ENCODE results near the gene CEP128. TPM values are rescaled to one million over a fixed set of nuclear protein-coding genes. Genes with fewer than 3 reads are reported as not detected.

Gene CEP128
- total and polyA plus RNA-seq, 2 experiments from 2014 or later = 7.3 to 14.3 TPM

GRCh38 chr14:80692903-80693302 is 248.6 kb downstream of the CEP128 start:
- Histone ChIP-seq H3K27me3 (no peaks in the 10 kb centered on the region), H3K27ac (no peak overlapping the region), H3K4me1 (ENCODE audit: low read depth) (no peaks in the 10 kb centered on the region), H3K36me3 (no peaks in the 10 kb centered on the region), H3K4me3 (no peak overlapping the region), H3K9me3 (ENCODE audit: low read depth) (no peaks in the 10 kb centered on the region)
- TF ChIP-seq, protein P1, sequence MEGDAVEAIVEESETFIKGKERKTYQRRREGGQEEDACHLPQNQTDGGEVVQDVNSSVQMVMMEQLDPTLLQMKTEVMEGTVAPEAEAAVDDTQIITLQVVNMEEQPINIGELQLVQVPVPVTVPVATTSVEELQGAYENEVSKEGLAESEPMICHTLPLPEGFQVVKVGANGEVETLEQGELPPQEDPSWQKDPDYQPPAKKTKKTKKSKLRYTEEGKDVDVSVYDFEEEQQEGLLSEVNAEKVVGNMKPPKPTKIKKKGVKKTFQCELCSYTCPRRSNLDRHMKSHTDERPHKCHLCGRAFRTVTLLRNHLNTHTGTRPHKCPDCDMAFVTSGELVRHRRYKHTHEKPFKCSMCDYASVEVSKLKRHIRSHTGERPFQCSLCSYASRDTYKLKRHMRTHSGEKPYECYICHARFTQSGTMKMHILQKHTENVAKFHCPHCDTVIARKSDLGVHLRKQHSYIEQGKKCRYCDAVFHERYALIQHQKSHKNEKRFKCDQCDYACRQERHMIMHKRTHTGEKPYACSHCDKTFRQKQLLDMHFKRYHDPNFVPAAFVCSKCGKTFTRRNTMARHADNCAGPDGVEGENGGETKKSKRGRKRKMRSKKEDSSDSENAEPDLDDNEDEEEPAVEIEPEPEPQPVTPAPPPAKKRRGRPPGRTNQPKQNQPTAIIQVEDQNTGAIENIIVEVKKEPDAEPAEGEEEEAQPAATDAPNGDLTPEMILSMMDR (IDR thresholded peaks at IDR 0.05; ENCODE audit: low read depth, low read length) = no peak
- DNase-seq (ENCODE audit: low read depth in 1 of 2, low spot score in 1 of 2) = no peak

- no peak for DNase-seq (ENCODE audit: low read depth in 1 of 2, low spot score in 1 of 2)
- Histone ChIP-seq H3K9me3 (ENCODE audit: low read depth) (no peaks in the 10 kb centered on the region), H3K36me3 (no peaks in the 10 kb centered on the region), H3K4me1 (ENCODE audit: low read depth) (no peaks in the 10 kb centered on the region), H3K4me3 (no peak overlapping the region), H3K27ac (no peak overlapping the region), H3K27me3 (no peaks in the 10 kb centered on the region)
- TF ChIP-seq, protein P1 (IDR thresholded peaks at IDR 0.05; ENCODE audit: low read depth, low read length) = no peak
These were observed 259.9 kb downstream of the CEP128 start for GRCh38 chr14:80681651-80682050.

GRCh38 chr14:80679273-80679672 is 262.3 kb downstream of the CEP128 start:
- TF ChIP-seq, protein P1 (IDR thresholded peaks at IDR 0.05; ENCODE audit: low read depth, low read length) = no peak
- no peak overlapping the region for H3K4me3 ChIP-seq
- DNase-seq (ENCODE audit: low read depth in 1 of 2, low spot score in 1 of 2) = no peak
- H3K9me3 ChIP-seq (ENCODE audit: low read depth) = no peaks in the 10 kb centered on the region
- H3K36me3 ChIP-seq = no peaks in the 10 kb centered on the region
- no peak overlapping the region for H3K27ac ChIP-seq
- no peaks in the 10 kb centered on the region for H3K27me3 ChIP-seq
- H3K4me1 ChIP-seq (ENCODE audit: low read depth) = no peaks in the 10 kb centered on the region

GRCh38 chr14:80678436-80678835 is 263.1 kb downstream of the CEP128 start:
- H3K27me3 ChIP-seq = no peaks in the 10 kb centered on the region
- no peak overlapping the region for H3K27ac ChIP-seq
- no peaks in the 10 kb centered on the region for H3K4me1 ChIP-seq (ENCODE audit: low read depth)
- H3K36me3 ChIP-seq = no peaks in the 10 kb centered on the region
- H3K4me3 ChIP-seq = no peak overlapping the region
- TF ChIP-seq, protein P1 (IDR thresholded peaks at IDR 0.05; ENCODE audit: low read depth, low read length) = no peak
- no peak for DNase-seq (ENCODE audit: low read depth in 1 of 2, low spot score in 1 of 2)
- no peaks in the 10 kb centered on the region for H3K9me3 ChIP-seq (ENCODE audit: low read depth)

DNA sequence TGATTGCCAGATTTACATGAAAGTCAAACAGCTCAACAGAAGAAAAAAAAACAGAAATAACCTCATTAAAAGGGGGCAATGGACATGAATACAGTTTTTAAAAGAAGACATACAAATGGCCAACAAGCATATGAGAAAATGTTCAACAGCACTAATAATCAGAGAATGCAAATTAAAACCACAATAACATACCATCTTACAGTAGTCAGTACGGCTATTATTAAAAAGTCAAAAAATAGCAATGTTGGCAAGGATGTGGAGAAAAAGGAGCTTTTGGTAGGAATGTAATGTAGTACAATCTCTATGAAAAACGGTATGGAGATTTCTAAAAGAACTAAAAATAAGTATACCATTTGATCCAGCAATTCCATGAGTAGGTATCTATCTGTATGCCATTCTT is 272.1 kb downstream of the CEP128 start:
- Histone ChIP-seq H3K27ac (no peak overlapping the region), H3K4me1 (ENCODE audit: low read depth) (no peaks in the 10 kb centered on the region), H3K9me3 (ENCODE audit: low read depth) (no peaks in the 10 kb centered on the region), H3K4me3 (no peak overlapping the region), H3K27me3 (no peaks in the 10 kb centered on the region), H3K36me3 (no peaks in the 10 kb centered on the region)
- TF ChIP-seq, protein P1 (IDR thresholded peaks at IDR 0.05; ENCODE audit: low read depth, low read length) = no peak
- no peak for DNase-seq (ENCODE audit: low read depth in 1 of 2, low spot score in 1 of 2)

DNA sequence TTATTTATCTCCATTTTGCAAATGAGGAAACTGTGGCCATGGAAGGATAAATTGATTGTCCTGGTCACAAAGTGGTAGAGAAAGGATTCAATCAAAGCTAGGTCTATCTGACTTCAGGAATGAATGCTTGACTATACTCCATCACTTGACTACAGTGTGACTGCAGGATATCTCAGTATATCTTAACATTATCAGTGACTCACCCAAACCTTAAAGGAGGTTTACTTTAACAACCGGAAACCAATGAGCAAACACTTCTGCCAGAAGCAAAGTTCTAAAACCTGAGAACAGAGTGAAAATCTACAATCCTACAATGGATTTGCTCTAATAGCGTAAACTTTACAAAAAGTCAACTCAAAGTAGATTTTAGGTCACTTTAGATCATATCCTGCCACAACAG is 277.0 kb downstream of the CEP128 start:
- Histone ChIP-seq H3K27me3 (no peaks in the 10 kb centered on the region), H3K27ac (no peak overlapping the region), H3K4me1 (ENCODE audit: low read depth) (no peaks in the 10 kb centered on the region), H3K36me3 (no peaks in the 10 kb centered on the region), H3K4me3 (no peak overlapping the region), H3K9me3 (ENCODE audit: low read depth) (no peaks in the 10 kb centered on the region)
- TF ChIP-seq, protein P1 (IDR thresholded peaks at IDR 0.05; ENCODE audit: low read depth, low read length) = no peak
- peak in 1 of 2 donors; percentile 19 for DNase-seq (ENCODE audit: low read depth in 1 of 2, low spot score in 1 of 2)
